ENCODE data around the gene OR7G3. TPM values are rescaled to one million over a fixed set of nuclear protein-coding genes. Genes with fewer than 3 reads are reported as not detected.

OR7G3 gene
- total RNA-seq, 1 experiment from 2014 or later: not detected

- intact Hi-C loops (cut with micrococcal nuclease; ENCODE audit: unreplicated experiment): no loop called here
- no peak for DNase-seq (ENCODE audit: low read depth, low spot score)
- Histone ChIP-seq H3K27ac (ENCODE audit: low read length) (no peak overlapping the region), H3K4me3 (ENCODE audit: low read depth in 2 of 2, low read length in 2 of 2) (no peak overlapping the region), H3K36me3 (ENCODE audit: control insufficient read depth, insufficient read depth, low read length) (peaks cover 2% of the 10 kb centered on the region; the same call in 1 of the 2 replicates), H3K4me1 (ENCODE audit: control insufficient read depth, insufficient read depth, low read length) (no peaks in the 10 kb centered on the region), H3K27me3 (ENCODE audit: control insufficient read depth, insufficient read depth, low read length) (no peaks in the 10 kb centered on the region), H3K9me3 (ENCODE audit: control insufficient read depth, insufficient read depth, low read depth, low read length) (peaks cover 41% of the 10 kb centered on the region)
- no TSS peak for BruUV-seq (replicated peaks)
- ChIA-PET POLR2A (no interaction called here), CTCF (no interaction called here)
- TF ChIP-seq TCF7L2 (IDR thresholded peaks at IDR 0.05; ENCODE audit: low read depth, low read length) (no peak), POLR2AphosphoS5 (IDR thresholded peaks at IDR 0.05; ENCODE audit: low read depth, low read length) (no peak), SIN3A (IDR thresholded peaks at IDR 0.05; ENCODE audit: borderline replicate concordance, insufficient read depth, low read depth, low read length) (no peak)
- TF ChIP-seq, protein P1, sequence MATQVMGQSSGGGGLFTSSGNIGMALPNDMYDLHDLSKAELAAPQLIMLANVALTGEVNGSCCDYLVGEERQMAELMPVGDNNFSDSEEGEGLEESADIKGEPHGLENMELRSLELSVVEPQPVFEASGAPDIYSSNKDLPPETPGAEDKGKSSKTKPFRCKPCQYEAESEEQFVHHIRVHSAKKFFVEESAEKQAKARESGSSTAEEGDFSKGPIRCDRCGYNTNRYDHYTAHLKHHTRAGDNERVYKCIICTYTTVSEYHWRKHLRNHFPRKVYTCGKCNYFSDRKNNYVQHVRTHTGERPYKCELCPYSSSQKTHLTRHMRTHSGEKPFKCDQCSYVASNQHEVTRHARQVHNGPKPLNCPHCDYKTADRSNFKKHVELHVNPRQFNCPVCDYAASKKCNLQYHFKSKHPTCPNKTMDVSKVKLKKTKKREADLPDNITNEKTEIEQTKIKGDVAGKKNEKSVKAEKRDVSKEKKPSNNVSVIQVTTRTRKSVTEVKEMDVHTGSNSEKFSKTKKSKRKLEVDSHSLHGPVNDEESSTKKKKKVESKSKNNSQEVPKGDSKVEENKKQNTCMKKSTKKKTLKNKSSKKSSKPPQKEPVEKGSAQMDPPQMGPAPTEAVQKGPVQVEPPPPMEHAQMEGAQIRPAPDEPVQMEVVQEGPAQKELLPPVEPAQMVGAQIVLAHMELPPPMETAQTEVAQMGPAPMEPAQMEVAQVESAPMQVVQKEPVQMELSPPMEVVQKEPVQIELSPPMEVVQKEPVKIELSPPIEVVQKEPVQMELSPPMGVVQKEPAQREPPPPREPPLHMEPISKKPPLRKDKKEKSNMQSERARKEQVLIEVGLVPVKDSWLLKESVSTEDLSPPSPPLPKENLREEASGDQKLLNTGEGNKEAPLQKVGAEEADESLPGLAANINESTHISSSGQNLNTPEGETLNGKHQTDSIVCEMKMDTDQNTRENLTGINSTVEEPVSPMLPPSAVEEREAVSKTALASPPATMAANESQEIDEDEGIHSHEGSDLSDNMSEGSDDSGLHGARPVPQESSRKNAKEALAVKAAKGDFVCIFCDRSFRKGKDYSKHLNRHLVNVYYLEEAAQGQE (IDR thresholded peaks at IDR 0.05; ENCODE audit: insufficient read depth in 1 of 2, low read depth in 2 of 2, low read length in 1 of 2): no peak
- TF ChIP-seq, protein P2, sequence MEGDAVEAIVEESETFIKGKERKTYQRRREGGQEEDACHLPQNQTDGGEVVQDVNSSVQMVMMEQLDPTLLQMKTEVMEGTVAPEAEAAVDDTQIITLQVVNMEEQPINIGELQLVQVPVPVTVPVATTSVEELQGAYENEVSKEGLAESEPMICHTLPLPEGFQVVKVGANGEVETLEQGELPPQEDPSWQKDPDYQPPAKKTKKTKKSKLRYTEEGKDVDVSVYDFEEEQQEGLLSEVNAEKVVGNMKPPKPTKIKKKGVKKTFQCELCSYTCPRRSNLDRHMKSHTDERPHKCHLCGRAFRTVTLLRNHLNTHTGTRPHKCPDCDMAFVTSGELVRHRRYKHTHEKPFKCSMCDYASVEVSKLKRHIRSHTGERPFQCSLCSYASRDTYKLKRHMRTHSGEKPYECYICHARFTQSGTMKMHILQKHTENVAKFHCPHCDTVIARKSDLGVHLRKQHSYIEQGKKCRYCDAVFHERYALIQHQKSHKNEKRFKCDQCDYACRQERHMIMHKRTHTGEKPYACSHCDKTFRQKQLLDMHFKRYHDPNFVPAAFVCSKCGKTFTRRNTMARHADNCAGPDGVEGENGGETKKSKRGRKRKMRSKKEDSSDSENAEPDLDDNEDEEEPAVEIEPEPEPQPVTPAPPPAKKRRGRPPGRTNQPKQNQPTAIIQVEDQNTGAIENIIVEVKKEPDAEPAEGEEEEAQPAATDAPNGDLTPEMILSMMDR (IDR thresholded peaks at IDR 0.05): no peak
- in situ Hi-C loops (cut with HindIII; ENCODE audit: low pct_unique_long_range_greater_than_20kb, low sequenced_read_pairs): no loop called here
- ATAC-seq: no peak
Measured at GRCh38 chr19:9144920-9145319, 18.2 kb upstream of the OR7G3 start.

DNA sequence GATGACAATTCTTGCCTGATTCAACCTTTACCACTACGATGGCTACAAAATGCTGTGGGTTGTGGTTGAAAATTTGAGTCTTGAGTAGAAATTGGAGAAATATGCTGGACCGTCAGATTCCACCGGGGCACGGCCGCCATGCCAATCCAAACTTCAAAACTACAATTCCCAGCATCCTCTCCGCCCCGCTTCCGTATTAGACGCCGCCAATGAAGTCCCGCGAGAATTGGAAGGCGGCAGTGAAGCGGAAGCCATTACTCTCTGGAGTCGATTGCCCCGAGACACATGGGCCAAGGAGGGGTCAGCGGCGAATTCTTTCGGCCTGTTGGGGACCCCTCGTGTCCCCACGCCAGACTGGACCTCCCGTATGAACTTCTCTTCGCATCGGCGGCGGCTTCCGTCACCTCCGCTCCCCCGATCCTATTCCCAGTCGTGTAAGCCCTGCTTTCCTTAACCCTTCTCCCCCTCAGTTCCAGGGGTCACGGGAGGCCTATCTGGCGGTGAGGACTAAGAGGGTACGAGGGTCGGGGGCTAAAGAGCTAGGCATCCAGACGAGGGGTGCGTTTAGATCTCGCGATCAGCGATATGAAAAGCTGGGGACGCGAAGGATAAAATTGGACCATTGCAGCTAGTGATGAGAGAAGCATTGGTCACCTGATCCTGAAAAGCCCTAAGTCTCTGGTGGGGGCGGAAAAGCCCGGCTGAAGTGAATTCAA is 13.6 kb upstream of the OR7G3 start, which contains the start of gene ZNF317:
ZNF317 (plus strand) TSS at position 239 of the 716 bp plus-strand sequence. CDS start 15,620 bp downstream, outside the sequence.
- CTCF ChIA-PET: no interaction called here
- BruUV-seq (replicated peaks): no TSS peak
- intact Hi-C loops (cut with micrococcal nuclease; ENCODE audit: unreplicated experiment): no loop called here
- ATAC-seq: peak; percentile 96
- Histone ChIP-seq H3K36me3 (ENCODE audit: control insufficient read depth, insufficient read depth, low read length) (peaks cover 2% of the 10 kb centered on the region; the same call in 1 of the 2 replicates), H3K27me3 (ENCODE audit: control insufficient read depth, insufficient read depth, low read length) (no peaks in the 10 kb centered on the region), H3K9me3 (ENCODE audit: control insufficient read depth, insufficient read depth, low read depth, low read length) (peaks cover 24% of the 10 kb centered on the region), H3K4me3 (ENCODE audit: low read depth in 2 of 2, low read length in 2 of 2) (peak within 1 kb of the TSS; percentile 97), H3K27ac (ENCODE audit: low read length) (peak within 1 kb of the TSS; percentile 96), H3K4me1 (ENCODE audit: control insufficient read depth, insufficient read depth, low read length) (no peaks in the 10 kb centered on the region)
- DNase-seq (ENCODE audit: low read depth, low spot score): peak; percentile 58
- TF ChIP-seq POLR2AphosphoS5 (IDR thresholded peaks at IDR 0.05; ENCODE audit: low read depth, low read length) (peak; percentile 87), SIN3A (IDR thresholded peaks at IDR 0.05; ENCODE audit: borderline replicate concordance, insufficient read depth, low read depth, low read length) (0 out of 2 replicates have a peak, but pooled peaks have one; percentile 43)
- TF ChIP-seq, protein P2 (IDR thresholded peaks at IDR 0.05): no peak
- in situ Hi-C loops (cut with HindIII; ENCODE audit: low pct_unique_long_range_greater_than_20kb, low sequenced_read_pairs): no loop called here
- POLR2A ChIA-PET: no interaction called here
